Measurements from ENCODE around the gene FADS1.

The FADS1 gene

DNA sequence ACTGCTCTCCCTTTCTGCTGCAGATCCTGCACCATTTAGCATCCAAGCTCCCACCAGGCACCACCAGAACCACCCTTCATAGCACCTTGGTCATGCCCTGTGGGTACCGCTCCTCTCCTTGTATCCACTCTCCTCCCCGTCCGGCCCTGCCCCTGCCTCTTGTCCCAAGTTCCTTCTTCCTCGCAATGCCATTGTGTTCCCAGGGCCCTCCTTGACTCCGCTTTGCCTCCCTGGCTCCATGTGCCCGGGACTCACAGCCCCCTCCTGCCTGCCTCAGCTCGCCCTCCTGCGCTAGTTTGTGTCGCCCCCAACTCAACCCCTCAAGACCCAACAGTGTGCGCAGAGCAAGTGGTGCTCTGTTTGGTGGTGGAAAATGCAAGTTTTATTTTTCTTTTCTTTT lies 22.1 kb upstream of the FADS1 start:
- ChIA-PET CTCF (interaction anchor here (0.6 kb wide), 1 partner anchor 221 kb away, joined by 3 read pairs; no protein-coding TSS in a partner anchor), POLR2A (ENCODE audit: low non-redundant PET) (no interaction called here)

DNA sequence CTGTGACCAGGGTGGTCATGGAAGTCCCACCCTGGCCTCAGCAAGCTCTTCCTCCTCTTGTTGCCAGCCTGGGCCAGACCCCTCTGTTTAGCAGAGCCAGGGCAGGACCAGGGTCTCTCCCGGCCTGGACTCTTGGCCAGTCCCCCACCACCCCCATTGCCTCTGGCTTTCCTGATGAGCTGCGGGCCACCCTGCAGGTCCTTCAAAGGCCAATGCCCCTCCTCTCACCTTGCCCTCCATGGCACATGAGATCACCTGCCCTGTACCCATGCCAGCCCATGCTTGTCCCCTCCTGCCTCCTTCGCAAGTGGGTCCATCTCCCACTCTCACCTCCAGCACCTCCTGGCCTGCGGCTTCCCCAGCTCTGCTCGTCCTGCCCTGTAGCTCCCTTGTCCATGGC lies 21.7 kb upstream of the FADS1 start:
- ChIA-PET CTCF (interaction anchor here (0.6 kb wide), 1 partner anchor 221 kb away, joined by 3 read pairs; no protein-coding TSS in a partner anchor), POLR2A (ENCODE audit: low non-redundant PET) (no interaction called here)
- no peak for DNase-seq (ENCODE audit: low spot score)
- TF ChIP-seq, protein P1, sequence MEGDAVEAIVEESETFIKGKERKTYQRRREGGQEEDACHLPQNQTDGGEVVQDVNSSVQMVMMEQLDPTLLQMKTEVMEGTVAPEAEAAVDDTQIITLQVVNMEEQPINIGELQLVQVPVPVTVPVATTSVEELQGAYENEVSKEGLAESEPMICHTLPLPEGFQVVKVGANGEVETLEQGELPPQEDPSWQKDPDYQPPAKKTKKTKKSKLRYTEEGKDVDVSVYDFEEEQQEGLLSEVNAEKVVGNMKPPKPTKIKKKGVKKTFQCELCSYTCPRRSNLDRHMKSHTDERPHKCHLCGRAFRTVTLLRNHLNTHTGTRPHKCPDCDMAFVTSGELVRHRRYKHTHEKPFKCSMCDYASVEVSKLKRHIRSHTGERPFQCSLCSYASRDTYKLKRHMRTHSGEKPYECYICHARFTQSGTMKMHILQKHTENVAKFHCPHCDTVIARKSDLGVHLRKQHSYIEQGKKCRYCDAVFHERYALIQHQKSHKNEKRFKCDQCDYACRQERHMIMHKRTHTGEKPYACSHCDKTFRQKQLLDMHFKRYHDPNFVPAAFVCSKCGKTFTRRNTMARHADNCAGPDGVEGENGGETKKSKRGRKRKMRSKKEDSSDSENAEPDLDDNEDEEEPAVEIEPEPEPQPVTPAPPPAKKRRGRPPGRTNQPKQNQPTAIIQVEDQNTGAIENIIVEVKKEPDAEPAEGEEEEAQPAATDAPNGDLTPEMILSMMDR (conservative IDR thresholded peaks at IDR 0.05; ENCODE audit: low read depth) = no peak
- peak overlapping the region; percentile 37 for H3K27ac ChIP-seq

More for the DNA sequence above, 22.1 kb upstream of the FADS1 start:
- peak overlapping the region; percentile 37 for H3K27ac ChIP-seq
- DNase-seq (ENCODE audit: low spot score) = no peak
- TF ChIP-seq, protein P1 (conservative IDR thresholded peaks at IDR 0.05; ENCODE audit: low read depth) = no peak

DNA sequence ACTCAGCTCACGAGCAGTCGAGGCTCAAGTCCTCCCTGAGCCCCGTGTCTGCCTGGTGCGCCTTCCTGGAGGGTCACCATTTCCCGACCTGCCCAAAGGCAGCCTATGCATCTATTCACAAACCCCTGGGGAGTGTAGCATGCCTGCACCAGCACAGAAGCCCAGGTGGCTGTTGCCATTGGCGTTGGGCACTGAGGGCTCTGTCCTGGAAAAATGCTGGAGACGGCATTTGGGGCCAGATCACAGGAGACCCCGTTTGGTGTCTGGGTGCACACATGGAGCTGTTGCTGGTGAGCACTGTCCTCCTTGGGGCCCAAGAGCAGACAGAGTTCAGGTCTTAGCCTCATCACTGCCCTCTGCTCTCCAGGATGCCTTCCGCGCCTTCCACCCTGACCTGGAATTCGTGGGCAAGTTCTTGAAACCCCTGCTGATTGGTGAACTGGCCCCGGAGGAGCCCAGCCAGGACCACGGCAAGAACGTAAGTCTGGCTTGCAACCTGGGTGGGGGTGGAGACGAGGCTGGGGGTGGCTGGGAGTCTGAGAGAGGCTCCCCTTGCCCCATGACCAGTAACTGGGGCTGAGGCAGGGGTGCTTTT lies 20.7 kb upstream of the FADS1 start:
- CTCF ChIA-PET = no interaction called here

DNA sequence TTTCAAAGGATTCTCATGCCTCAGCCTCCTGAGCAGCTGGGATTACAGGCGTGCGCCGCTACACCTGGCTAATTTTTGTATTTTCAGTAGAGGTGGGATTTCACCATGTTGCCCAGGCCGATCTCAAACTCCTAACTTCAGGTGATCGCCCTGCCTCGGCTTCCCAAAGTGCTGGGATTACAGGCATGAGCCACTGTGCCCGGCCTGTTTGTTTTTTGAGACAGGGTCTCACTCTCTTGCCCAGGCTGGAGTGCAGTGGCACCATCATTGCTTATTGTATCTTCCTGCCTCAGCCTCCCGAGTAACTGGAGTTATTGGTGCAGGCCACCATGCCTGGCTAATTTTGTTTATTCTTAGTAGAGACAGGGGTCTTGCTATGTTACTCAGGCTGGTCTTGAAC lies 19.4 kb upstream of the FADS1 start:
- DNase-seq (ENCODE audit: low spot score) = no peak
- H3K27ac ChIP-seq = peak overlapping the region; percentile 50
- TF ChIP-seq, protein P1 (conservative IDR thresholded peaks at IDR 0.05; ENCODE audit: low read depth) = no peak
- CTCF ChIA-PET = no interaction called here
- POLR2A ChIA-PET (ENCODE audit: low non-redundant PET) = no interaction called here

More for the DNA sequence above, 20.7 kb upstream of the FADS1 start:
- TF ChIP-seq, protein P1 (conservative IDR thresholded peaks at IDR 0.05; ENCODE audit: low read depth) = no peak
- no peak for DNase-seq (ENCODE audit: low spot score)
- peak overlapping the region; percentile 37 for H3K27ac ChIP-seq
- POLR2A ChIA-PET (ENCODE audit: low non-redundant PET) = no interaction called here

DNA sequence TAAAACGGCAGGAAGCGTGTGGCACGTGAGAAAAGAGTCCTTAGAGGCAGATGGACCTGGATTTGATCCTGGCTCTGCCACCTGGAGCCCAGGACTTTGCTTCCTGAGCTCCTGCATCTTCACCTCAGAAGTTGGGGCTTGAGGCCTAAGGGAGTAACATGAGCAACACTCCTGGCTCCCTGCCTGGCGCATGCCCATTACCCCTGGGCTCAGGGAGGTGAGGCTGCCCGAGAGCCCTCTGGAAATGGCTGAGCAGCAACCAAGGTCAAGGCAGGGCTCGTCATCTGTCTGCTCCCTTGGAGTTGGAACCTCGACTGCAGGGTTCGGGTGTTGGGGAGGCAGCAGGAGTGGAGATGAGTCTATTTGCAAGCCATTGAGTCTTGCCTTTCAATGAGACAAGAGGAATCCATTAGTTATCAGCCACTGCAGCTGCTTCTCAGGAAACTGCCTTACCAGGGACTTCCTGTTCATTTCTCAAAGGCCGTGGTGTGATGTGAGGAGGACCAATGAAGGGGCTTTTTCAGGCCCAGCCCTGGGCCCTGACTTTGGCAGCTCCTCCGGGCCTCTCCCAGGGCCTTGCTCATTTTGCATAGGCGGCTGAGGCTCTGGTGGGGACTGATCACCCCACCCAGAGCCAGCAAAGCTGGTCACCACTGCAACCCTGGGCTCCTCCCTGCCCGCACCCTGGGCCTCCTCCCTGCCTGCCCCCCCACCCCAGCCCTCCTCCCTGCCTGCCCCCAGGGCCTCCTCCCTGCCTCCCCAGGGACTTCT lies 17.7 kb upstream of the FADS1 start:
- ChIA-PET CTCF (interaction anchor here (0.5 to 1.1 kb wide), 3 partner anchors 48 to 191 kb away, joined by 3 read pairs; no protein-coding TSS in a partner anchor), POLR2A (ENCODE audit: low non-redundant PET) (no interaction called here)
- TF ChIP-seq, protein P1 (conservative IDR thresholded peaks at IDR 0.05; ENCODE audit: low read depth) = no peak
- peak overlapping the region; percentile 83 for H3K27ac ChIP-seq
- no peak for DNase-seq (ENCODE audit: low spot score)

DNA sequence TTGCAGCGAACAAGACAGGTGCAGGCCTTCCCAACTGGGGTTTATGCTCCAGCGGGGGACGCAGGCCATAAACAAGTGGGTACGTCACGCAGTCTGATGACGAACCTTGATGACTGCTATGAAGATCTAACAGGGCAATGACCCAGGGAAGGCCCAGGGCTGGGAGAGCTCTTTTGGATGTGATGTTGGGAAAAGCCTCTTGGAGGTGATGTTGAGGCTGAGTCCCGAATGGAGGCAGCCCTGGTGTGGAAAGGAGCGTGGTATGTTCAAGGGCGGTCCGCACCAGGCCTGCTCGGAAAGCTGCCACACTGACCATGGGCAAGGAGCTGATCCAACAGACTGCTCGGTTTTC lies 17.1 kb upstream of the FADS1 start:
- TF ChIP-seq, protein P1 (conservative IDR thresholded peaks at IDR 0.05; ENCODE audit: low read depth) = no peak
- POLR2A ChIA-PET (ENCODE audit: low non-redundant PET) = no interaction called here
- H3K27ac ChIP-seq = peak overlapping the region; percentile 83
- CTCF ChIA-PET = interaction anchor here (0.5 kb wide), 1 partner anchor 190 kb away, joined by 3 read pairs; no protein-coding TSS in a partner anchor
- DNase-seq (ENCODE audit: low spot score) = no peak
